HL-60/S4 treated with retinoic acid at 250 ng/mL for 4 days and 3 days (cell line): Measurements from ENCODE around the gene UMODL1.

Experiments used
- in situ Hi-C: fragments of 300-500 bp; cut with MboI; formaldehyde crosslinking; loops from 2 replicates; pipeline ENCODE4 v1.7.0; 2022; ENCODE audit warnings: low sequenced_read_pairs

UMODL1 gene

DNA sequence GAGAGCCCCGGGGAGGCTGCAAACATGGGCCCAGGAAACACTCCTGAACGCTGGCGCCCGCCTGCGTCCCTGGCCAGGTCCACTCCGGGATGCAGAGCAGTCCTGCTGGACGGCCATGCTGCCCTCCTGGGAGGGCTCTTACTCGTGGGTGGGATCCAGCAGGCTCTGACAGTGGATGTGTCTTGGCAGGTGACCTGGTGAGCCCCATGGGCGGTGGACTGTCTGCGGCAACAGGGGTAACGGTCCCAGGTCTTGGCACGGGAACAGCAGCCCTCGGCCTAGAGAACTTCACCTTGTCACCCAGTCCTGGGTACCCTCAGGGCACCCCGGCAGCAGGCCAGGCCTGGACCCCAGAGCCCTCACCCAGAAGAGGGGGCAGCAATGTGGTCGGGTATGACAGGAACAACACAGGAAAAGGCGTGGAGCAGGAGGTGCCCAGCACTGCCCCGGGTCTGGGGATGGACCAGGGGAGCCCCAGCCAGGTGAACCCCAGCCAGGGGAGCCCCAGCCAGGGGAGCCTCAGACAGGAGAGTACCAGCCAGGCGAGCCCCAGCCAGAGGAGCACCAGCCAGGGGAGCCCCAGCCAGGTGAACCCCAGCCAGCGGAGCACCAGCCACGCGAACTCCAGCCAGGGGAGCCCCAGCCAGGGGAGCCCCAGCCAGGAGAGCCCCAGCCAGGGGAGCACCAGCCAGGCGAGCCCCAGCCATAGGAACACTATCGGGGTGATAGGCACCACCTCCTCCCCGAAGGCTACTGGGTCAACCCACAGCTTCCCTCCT lies 39.8 kb downstream of the UMODL1 start:
- in situ Hi-C loops = loop anchor here (25.0 kb wide), 1 partner anchor 499 kb away; no protein-coding TSS in a partner anchor

DNA sequence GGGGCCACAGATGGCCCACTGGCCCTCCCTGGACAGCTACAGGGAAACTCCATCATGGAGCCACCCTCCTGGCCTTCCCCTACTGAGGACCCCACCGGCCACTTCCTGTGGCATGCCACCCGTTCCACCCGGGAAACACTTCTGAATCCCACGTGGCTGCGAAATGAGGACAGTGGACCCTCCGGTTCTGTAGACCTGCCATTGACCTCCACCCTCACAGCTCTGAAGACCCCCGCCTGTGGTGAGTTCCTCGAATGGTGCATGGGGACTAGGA lies 40.3 kb downstream of the UMODL1 start:
- in situ Hi-C loops = loop anchor here (25.0 kb wide), 1 partner anchor 499 kb away; no protein-coding TSS in a partner anchor

DNA sequence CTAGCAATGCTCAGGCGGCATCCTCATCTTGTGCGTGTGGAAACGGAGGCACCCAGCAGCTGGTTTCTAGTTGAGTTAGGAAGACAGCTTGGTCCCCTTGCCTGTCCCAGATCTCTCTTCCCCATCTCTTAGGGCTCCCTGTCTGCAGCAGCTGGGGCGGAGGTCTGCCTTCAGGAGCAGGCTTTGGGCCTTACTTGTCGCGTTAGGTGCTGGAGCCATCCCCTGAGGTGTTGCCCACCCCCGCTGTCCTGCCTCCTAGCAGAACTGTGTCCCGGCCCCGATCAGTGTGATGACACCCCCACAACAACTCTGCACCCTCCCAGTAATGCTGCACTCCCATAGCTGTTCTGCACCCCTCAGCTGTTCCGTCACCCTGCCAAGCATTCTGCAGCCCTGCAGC lies 40.7 kb downstream of the UMODL1 start:
- in situ Hi-C loops = loop anchor here (25.0 kb wide), 1 partner anchor 500 kb away; no protein-coding TSS in a partner anchor

- in situ Hi-C loops = loop anchor here (25.0 kb wide), 1 partner anchor 500 kb away; no protein-coding TSS in a partner anchor
Measured at GRCh38 chr21:42112238-42112637, 41.1 kb downstream of the UMODL1 start.

- in situ Hi-C loops = loop anchor here (25.0 kb wide), 1 partner anchor 501 kb away; no protein-coding TSS in a partner anchor
Measured at GRCh38 chr21:42112857-42113256, 41.7 kb downstream of the UMODL1 start.

GRCh38 chr21:42113926-42114409 lies 42.9 kb downstream of the UMODL1 start:
- in situ Hi-C loops = loop anchor here (25.0 kb wide), 1 partner anchor 502 kb away; no protein-coding TSS in a partner anchor

DNA sequence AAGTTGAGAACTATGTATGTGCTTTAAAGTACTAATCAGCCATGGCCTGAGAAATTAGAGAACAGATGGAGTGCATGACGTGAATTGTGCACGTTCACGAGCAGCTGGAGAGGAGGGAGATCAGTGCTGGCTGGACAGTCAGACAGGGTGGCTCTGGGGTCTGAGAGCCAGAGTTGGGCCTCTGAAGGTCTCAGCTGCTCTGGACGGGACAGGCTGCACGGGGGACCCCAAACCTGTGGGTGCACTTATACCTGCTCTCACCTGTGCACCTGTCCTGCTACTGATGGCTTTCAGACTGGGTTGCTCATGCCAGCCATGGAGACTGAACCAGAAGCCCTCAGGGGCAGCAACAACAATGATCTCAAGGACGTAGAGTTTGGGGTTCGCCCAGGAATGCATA lies 43.5 kb downstream of the UMODL1 start:
- in situ Hi-C loops = loop anchor here (25.0 kb wide), 1 partner anchor 502 kb away; no protein-coding TSS in a partner anchor

- in situ Hi-C loops = loop anchor here (25.0 kb wide), 1 partner anchor 503 kb away; no protein-coding TSS in a partner anchor
Measured at GRCh38 chr21:42115136-42115683, 44.1 kb downstream of the UMODL1 start.

DNA sequence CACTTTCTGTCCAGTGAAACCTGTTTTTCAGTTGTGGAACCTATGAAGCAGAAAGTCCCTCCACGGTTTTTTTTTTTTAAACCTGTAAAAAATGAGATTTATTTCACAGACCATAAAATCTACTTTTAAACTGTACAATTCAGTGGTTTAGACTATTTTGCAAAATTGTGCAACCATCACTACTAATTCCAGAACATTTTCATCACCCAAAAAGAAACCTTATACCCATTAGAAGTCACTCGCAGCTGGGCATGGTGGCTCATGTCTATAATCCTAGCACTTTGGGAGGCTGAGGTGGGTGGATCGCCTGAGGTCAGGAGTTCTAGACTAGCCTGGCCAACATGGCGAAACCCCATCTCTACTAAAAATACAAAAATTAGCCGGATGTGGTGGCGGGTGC lies 45.4 kb downstream of the UMODL1 start:
- in situ Hi-C loops = loop anchor here (25.0 kb wide), 1 partner anchor 504 kb away; no protein-coding TSS in a partner anchor

GRCh38 chr21:42117229-42117966 lies 46.3 kb downstream of the UMODL1 start:
- in situ Hi-C loops = loop anchor here (25.0 kb wide), 1 partner anchor 505 kb away; no protein-coding TSS in a partner anchor

- in situ Hi-C loops = loop anchor here (25.0 kb wide), 1 partner anchor 506 kb away; no protein-coding TSS in a partner anchor
Measured at GRCh38 chr21:42117967-42118780, 47.1 kb downstream of the UMODL1 start.

DNA sequence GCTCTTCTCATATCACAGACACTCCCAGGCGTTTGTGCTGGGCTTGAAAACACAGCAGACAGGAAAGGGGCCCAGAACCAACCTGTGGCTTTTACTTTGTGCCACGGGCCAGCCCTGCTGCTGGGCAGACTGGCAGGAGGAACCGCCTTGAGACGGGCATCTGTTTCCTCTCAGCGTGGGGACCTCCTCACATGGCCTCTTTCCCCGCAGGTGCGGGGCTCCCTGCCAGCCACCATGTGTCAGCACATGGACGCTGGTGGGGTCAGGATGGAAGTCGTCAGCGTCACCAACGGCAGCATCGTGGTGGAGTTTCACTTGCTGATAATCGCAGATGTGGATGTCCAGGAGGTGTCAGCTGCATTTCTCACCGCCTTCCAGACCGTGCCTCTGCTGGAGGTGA lies 47.8 kb downstream of the UMODL1 start:
- in situ Hi-C loops = loop anchor here (25.0 kb wide), 1 partner anchor 507 kb away; no protein-coding TSS in a partner anchor

GRCh38 chr21:42120101-42120902 lies 49.2 kb downstream of the UMODL1 start:
- in situ Hi-C loops = loop anchor here (25.0 kb wide), 1 partner anchor 508 kb away; no protein-coding TSS in a partner anchor

GRCh38 chr21:42120903-42121535 lies 49.9 kb downstream of the UMODL1 start:
- in situ Hi-C loops = loop anchor here (25.0 kb wide), 1 partner anchor 509 kb away; no protein-coding TSS in a partner anchor

DNA sequence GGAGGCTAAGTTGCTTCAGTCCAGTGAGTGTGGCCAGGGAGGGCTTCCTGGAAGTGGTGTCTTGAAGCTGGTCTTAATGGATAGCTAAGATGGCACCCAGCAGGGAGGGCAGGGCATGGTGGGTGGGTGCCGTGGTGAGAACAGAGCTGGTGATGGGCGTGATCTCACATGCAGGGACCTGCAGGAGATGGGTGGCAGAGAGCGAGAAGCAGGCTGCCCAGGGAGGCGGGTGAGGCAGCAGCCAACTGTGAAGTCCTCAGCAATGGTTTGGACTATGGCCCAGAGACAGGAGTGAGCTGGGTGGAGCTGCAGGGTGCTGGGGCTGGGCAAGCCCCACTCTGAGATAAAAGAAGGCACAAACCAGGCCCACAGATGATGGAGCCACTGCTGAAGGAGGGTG lies 50.7 kb downstream of the UMODL1 start:
- in situ Hi-C loops = loop anchor here (25.0 kb wide), 1 partner anchor 509 kb away; no protein-coding TSS in a partner anchor

GRCh38 chr21:42122398-42122797 lies 51.3 kb downstream of the UMODL1 start:
- in situ Hi-C loops = loop anchor here (25.0 kb wide), 1 partner anchor 510 kb away; no protein-coding TSS in a partner anchor

DNA sequence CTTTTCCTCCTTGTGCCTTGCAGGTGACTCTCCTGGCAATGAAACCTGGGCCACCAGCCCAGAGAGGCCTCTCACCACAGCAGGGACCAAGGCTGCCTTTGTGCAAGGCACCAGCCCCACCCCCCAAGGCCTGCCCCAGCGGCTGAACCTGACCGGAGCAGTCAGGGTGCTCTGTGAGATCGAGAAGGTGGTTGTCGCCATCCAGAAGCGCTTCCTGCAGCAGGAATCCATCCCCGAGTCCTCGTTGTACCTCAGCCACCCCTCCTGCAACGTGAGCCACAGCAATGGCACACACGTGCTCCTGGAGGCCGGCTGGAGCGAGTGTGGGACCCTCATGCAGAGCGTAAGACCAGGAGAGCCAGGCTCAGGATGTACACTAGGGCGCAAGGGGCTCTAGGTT lies 51.7 kb downstream of the UMODL1 start:
- in situ Hi-C loops = loop anchor here (25.0 kb wide), 1 partner anchor 511 kb away; no protein-coding TSS in a partner anchor

DNA sequence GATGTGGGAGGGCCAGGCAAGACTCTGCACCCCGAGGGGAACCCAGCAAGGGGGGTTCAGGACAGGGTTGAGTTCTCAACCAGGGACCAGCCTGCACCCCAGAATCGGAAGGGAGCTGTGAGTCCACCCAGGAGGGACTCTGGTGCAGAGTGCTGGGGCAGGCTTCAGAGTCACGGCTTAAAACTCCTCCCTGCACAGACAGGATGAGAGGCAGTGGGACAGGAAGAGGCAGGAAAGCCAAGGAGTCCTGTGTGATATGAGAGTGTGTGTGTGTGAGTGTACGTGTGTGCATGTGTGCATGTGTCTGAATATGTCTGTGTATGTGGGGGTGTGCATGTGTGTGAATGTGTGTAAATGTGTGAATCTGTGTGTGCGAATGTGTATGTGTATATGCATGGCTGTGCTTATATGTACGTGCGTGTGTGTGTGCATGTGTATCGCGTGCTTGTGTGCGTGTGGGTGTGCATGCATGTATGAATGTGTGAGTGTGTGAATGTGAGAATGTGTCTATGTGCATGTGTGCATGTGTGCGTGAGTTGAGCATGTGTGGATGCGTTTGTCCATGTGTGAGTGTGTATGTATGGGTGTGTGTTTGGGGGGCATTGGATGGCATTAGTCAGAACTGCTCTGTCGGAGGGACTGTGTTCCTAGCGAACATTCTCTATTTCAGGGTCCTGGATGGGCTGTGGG lies 52.2 kb downstream of the UMODL1 start:
- in situ Hi-C loops = loop anchor here (25.0 kb wide), 1 partner anchor 511 kb away; no protein-coding TSS in a partner anchor
